ENCODE results near the gene PRB2.

GRCh38 chr12:11431486-11431885 is 36.1 kb upstream of the PRB2 start:
- TF ChIP-seq FOXP1 (CRISPR knock-in tag; IDR thresholded peaks at IDR 0.05; ENCODE audit: borderline replicate concordance): no peak
- TF ChIP-seq NFATC4 (CRISPR knock-in tag; IDR thresholded peaks at IDR 0.05): no peak
